ENCODE results near the gene WDR44.

Gene WDR44

DNA sequence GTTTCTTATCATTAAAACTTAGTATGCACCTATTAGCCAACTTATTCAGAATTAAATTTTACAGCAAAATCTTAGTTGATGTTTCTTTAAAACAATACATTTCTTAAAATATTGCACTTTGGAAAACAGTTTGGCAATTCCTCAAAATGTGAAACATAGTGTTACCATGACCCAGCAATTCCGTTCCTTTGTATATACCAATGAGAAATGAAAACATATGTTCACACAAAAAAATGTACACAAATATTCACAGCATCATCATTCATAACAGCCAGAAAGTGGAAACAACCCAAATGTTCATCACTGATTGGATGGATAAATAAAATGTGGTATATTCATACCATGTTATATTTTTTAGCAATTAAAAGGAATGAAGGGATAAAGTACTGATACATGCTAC is 50.2 kb downstream of the WDR44 start:
- TF ChIP-seq GATA2 (IDR thresholded peaks at IDR 0.05; ENCODE audit: low read depth, low read length) (no peak), GATA3 (IDR thresholded peaks at IDR 0.05; ENCODE audit: low read depth, low read length) (no peak)

DNA sequence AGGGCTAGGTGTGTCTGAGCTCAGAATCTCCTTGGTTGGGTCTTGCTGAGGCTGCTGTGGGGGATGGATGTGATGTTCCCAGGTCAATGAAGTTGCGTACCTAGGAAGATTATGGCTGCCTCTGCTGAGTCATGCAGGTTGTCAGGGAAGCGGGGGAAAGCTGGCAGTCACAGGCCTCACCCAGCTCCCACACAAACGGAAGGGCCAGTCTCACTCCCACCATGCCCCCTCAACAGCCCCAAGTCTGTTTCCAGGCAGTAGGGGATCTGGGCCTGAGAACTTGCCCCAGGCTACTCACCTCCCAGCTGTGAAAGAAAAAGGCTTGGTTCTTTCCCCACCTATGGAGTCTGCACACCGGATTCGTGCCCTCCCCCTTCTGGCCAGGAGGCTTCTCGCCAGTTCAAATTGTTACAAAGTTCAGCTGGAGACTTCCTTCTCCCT is 72.9 kb downstream of the WDR44 start:
- TF ChIP-seq GATA3 (IDR thresholded peaks at IDR 0.05; ENCODE audit: low read depth, low read length) (no peak), GATA2 (IDR thresholded peaks at IDR 0.05; ENCODE audit: low read depth, low read length) (no peak)

DNA sequence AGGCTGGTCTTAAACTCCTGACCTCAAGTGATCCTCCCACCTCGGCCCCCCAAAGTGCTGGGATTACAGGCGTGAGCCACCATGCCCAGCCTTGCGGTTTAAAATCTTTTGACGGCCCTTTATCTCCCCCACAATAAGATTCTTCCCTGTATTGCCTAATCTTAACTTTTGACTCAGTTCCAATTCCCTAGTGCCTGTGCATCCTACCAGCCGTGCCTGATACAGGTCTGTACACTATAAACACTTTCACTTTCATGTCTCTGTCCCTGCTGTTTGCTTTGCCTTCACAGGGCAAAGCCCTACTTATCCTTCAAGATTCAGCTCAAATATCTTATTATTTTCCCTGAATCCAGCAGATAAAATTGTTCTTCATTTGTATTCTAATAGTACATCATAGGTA is 74.6 kb downstream of the WDR44 start:
- TF ChIP-seq GATA3 (IDR thresholded peaks at IDR 0.05; ENCODE audit: low read depth, low read length) (no peak), GATA2 (IDR thresholded peaks at IDR 0.05; ENCODE audit: low read depth, low read length) (no peak)

DNA sequence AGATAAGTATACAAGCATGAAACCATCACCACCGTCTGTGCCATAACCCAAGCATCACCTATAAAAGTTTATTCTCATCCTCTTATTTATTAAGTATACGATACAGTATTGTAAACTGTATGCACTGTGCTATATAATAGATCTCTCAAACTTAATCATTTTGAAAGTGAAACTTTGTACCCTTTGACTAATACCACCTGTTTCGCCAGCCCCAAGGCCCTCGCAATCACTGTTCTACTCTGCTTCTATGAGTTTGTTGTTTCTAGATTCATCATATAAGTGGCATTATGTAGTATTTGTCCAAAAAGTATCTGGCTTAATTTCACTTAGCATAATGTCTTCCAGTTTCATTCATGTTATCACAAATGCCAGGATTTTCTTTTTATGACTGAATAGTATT is 77.7 kb downstream of the WDR44 start:
- TF ChIP-seq GATA3 (IDR thresholded peaks at IDR 0.05; ENCODE audit: low read depth, low read length) (no peak), GATA2 (IDR thresholded peaks at IDR 0.05; ENCODE audit: low read depth, low read length) (no peak)

DNA sequence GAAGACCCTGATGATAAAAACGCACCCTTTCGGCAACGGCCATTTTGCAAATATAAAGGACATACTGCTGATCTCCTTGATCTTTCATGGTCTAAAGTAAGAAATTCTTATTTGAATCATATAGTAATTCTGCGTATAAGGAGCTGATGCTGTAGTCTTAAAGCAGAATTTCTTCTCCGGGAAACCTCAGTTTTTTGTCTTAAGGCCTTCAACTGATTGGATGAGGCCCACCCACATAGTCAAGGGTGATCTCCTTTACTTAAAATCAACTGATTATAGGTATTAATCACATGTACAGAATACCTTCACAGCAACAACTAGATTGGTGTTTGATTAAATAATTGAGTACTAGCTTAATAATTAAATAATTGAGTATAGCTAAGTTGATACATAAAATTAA is 86.9 kb downstream of the WDR44 start:
- no peak for TF ChIP-seq GATA3 (IDR thresholded peaks at IDR 0.05; ENCODE audit: low read depth, low read length)
- no peak for TF ChIP-seq GATA2 (IDR thresholded peaks at IDR 0.05; ENCODE audit: low read depth, low read length)

DNA sequence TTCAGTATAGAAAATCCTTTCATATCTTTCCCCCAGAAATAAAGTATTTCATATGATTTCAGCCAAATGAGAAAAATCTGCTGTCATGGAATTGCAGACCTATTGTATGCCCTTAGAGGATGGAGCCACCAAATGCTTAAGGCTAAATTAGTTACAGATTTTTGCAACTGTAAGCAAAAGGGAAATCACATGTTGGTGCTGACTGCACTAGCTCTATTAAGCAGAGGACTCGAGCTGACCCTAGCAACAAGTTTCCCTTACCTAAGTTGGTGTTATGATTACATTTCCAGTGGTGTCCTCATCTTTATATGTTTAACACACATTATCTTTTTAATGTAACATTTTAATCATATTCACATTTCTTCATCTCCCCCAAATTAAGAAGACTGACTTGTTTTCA is 91.4 kb downstream of the WDR44 start:
- TF ChIP-seq GATA2 (IDR thresholded peaks at IDR 0.05; ENCODE audit: low read depth, low read length) = no peak
- TF ChIP-seq GATA3 (IDR thresholded peaks at IDR 0.05; ENCODE audit: low read depth, low read length) = no peak

DNA sequence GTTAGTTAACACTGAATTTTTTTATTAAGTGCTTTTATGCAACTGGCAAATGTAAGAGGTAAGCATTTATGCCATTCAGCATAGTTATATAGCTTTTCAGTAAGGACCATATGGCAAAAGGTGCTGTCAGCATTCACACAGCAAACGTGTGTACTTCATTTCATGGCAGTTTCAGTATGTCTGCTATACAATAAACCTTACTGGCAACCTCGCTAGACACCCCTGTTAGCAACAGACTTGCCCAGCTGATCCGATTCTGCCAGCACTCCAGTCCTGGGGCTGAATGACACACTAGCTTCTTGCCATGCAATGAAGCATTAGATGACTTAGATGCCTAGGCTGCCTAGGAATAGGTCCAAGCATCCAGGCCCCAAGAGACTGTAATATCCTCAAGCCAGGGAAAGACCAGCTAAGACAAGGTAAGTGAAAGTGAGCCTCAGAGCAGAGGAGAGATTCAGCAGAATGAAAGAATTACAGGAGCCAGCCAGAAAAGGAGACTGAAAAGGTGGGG is 102.4 kb downstream of the WDR44 start:
- TF ChIP-seq GATA3 (IDR thresholded peaks at IDR 0.05; ENCODE audit: low read depth, low read length) (no peak), GATA2 (IDR thresholded peaks at IDR 0.05; ENCODE audit: low read depth, low read length) (no peak)

DNA sequence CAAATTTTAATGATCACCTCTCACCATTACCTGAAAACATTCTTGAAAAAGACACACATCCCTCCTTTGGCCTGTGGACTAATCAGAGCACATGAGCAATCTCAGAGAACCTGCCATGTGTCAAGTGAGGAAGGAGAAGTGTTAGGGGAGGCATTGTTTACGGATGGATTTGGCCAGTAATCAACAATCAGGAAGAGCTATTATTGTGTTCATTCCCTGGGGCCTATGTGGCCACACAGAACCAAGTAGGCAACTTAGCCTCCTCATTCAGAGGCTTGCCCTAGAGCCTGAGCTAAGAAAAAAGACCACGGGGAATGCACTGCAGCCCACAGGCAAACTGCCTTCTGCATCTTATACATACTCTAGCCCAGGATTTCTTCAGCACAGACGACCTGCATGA is 109.1 kb downstream of the WDR44 start:
- no peak for TF ChIP-seq GATA2 (IDR thresholded peaks at IDR 0.05; ENCODE audit: low read depth, low read length)
- TF ChIP-seq GATA3 (IDR thresholded peaks at IDR 0.05; ENCODE audit: low read depth, low read length) = no peak

DNA sequence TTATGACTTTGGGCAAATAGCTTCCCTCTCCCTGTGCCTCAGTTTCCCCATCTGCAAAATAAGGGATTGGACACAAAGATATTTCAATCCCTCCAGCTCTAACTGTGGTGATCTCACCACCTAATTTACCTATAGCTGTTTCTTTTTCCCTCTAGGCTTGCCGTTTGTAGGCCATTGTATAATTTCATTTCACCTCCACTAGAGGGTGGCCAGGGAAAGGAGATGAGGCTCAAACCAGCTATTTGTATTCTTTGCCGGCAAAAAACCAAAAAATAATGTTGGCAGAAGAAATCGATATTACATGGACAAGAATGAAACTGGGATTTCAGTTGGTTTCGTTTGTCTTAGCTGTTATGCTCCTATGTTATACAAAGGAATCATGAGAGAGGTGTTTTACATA is 113.6 kb downstream of the WDR44 start:
- TF ChIP-seq GATA3 (IDR thresholded peaks at IDR 0.05; ENCODE audit: low read depth, low read length) (no peak), GATA2 (IDR thresholded peaks at IDR 0.05; ENCODE audit: low read depth, low read length) (no peak)

DNA sequence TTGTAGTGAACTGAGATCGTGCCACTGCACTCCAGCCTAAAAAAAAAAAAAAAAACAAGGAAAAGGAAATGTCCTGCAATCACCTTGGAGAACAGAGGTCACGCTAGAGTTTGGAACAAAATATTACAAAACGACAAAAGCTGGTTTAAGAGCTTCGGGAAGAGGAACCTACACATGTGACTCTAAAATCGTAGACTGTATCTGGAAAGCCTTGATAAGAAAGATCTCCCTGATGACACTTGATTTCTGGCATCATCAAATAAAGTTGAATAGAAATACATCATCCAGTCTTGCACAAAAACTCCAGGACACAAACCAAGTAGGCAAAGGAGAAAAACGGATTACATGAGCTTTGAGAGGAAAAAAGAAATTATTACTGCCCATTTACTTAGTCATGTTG is 118.6 kb downstream of the WDR44 start:
- TF ChIP-seq GATA2 (IDR thresholded peaks at IDR 0.05; ENCODE audit: low read depth, low read length) = no peak
- no peak for TF ChIP-seq GATA3 (IDR thresholded peaks at IDR 0.05; ENCODE audit: low read depth, low read length)

DNA sequence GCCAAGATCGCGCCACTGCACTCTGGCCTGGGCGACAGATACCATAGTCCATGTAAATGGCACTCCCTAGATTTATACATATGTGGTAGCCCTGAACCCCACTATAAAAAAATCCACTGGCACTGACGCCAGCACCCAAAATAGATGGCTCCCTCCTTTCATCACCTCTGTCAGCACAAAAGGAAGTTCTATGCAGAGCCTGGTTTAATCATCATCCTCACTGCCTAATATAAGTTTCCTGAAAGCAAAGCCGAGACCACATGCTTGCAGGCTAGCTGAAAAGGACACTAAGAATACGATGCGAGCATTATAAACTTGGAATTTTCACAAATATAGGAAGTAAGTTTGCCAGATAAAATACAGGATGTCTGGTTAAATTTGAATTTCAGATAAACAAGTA is 122.2 kb downstream of the WDR44 start:
- TF ChIP-seq GATA2 (IDR thresholded peaks at IDR 0.05; ENCODE audit: low read depth, low read length) (no peak), GATA3 (IDR thresholded peaks at IDR 0.05; ENCODE audit: low read depth, low read length) (no peak)

DNA sequence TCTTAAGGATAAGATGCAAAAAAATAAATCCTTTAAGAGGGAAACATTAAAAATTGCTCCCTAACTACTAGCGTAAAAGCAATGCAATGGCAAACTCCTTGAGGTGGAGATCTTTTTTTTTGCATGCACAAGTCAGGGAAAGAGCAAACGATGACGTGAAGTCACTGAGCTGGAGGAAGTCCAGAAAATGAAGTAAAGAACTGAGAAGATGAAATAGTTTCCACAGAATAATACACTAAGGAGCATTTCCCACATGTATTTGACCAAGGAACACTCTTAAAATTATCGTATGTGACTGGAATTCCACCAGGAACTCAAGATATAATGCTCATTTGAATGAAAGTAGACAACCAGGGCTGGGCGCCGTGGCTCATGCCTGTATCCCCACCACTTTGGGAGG is 128.7 kb downstream of the WDR44 start:
- TF ChIP-seq GATA3 (IDR thresholded peaks at IDR 0.05; ENCODE audit: low read depth, low read length) = no peak
- no peak for TF ChIP-seq GATA2 (IDR thresholded peaks at IDR 0.05; ENCODE audit: low read depth, low read length)

DNA sequence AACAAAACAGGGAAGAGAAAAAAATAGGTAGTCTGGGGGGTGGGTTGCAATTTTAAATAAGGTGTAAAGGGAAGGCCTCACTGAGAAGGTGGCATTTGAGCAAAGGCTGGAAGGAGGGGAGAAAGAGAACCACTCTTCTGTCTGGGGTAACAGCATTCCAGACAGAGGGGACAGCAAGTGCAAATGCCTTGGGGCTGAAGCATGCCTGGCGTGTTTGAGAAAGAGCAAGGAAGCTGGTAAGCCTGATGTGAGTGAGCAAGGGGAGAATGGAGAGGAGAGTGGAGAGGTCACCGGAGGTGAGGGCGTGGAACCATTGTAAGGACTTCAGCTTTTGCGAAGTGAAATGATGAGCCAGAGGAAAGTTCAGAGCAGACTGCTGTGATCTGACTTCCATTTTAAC is 130.0 kb downstream of the WDR44 start:
- TF ChIP-seq GATA3 (IDR thresholded peaks at IDR 0.05; ENCODE audit: low read depth, low read length) (no peak), GATA2 (IDR thresholded peaks at IDR 0.05; ENCODE audit: low read depth, low read length) (no peak)

DNA sequence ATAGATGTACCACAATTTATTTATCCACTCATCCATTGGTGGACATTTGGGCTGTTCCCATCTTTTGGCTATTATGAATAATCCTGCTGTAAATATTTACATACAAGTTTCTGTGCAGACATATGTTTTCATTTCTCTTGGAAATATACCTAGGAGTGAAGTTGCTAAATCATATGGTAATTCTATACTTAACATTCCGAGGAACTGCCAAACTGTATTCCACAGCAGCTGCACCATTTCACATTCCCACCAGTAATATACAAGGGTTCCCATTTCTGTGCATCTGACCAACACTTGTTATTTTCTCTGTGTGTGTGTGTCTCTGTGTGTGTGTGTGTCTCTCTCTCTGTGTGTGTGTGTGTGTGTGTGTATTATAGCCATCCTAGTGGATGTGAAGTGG is 134.3 kb downstream of the WDR44 start:
- no peak for TF ChIP-seq GATA2 (IDR thresholded peaks at IDR 0.05; ENCODE audit: low read depth, low read length)
- no peak for TF ChIP-seq GATA3 (IDR thresholded peaks at IDR 0.05; ENCODE audit: low read depth, low read length)

DNA sequence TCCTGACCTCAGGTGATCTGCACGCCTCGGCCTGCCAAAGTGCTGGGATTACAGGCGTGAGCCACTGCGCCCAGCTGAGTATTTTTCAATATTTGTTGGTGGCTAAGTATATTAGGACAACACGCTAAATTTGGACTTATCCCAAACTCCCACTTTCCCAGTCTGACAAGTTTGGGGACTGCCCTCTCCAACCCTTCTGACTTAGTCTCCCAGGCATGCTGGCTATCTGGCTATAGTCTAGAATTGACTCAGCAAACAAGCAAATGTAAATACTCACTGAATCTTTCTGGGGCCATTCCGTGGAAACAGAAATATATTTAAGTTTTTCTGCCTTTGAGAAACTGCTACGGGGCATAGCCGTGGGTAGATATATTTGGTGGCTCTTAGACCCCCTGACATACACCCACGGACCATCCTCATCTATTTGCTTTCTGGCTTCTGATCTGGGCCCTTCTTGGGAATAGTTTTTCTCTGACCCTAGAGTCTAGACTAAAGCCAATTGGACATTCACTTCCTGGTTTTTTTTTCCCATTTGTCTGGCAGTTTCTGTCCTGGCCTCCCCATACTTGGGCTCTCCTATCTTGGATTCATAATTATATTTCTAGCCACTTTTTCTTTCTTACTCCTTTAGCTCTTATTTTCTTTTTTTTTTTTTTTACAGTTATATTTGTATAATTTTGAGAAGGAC is 138.5 kb downstream of the WDR44 start:
- no peak for TF ChIP-seq GATA2 (IDR thresholded peaks at IDR 0.05; ENCODE audit: low read depth, low read length)

DNA sequence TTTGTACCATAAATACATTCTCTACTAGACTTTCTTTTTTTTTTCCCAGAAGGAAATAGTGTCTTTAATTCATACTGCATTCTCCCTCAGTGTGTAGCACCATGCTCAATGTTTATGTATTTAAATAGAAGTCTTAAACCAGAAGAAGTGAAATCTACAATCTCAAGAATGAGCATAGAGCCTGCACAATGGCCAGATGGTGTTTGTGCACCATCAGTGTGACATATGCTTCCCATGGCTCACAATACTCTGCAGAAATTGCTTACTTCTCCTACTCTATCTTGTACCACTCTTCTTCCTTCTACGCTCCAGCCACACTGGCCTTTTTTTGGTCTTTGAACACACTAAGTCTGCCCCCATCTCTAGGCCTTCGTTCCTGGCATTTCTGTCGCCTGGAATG is 147.1 kb downstream of the WDR44 start:
- no peak for TF ChIP-seq GATA3 (IDR thresholded peaks at IDR 0.05; ENCODE audit: low read depth, low read length)
- TF ChIP-seq GATA2 (IDR thresholded peaks at IDR 0.05; ENCODE audit: low read depth, low read length) = no peak

Measured in SH-SY5Y (cell line).